ENCODE results near the gene PHPT1. TPM values are rescaled to one million over a fixed set of nuclear protein-coding genes. Genes with fewer than 3 reads are reported as not detected.
"Not testable (repeated sequence)": the region's sequence is repeated elsewhere in the genome, so short reads cannot be mapped to it uniquely, and the experiment has no call there.

PHPT1 gene
- total RNA-seq, 4 donors from 2014 or later: 42.6 to 71.0 (median 66.7) TPM

DNA sequence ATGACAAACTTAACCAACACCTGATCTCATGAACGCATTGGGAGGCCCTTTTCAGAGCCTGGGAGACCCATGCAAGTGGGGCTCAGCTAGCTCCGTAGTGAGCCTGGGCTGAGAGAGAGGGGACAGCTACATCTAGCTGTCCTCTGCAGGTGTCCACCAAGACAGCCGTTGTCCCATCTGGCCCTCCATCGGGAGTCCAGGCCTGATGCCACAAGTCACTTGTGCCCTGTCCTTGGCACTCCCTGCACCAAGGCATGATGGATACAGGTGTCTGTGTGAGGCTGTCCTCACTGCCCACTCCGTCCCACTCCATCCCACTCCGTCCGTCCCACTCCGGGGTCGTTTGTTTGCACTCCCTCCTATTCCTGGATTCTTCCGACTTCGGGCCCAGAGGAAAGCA, 19.4 kb downstream of the PHPT1 start:
- WGBS, 2 donors: 92 to 94% methylated on average over 11 of the region's 11 CpGs
- Histone ChIP-seq H3K36me3 (peaks cover 0 to 11% (median under 1%) of the 10 kb centered on the region in 3 donors), H3K27me3 (no peaks in the 10 kb centered on the region), H3K9me3 (no peaks in the 10 kb centered on the region), H3K27ac (no peak overlapping the region), H3K4me3 (no peak overlapping the region), H3K4me1 (peaks cover 3 to 28% (median 15%) of the 10 kb centered on the region in 4 donors)
- TF ChIP-seq, protein P1, sequence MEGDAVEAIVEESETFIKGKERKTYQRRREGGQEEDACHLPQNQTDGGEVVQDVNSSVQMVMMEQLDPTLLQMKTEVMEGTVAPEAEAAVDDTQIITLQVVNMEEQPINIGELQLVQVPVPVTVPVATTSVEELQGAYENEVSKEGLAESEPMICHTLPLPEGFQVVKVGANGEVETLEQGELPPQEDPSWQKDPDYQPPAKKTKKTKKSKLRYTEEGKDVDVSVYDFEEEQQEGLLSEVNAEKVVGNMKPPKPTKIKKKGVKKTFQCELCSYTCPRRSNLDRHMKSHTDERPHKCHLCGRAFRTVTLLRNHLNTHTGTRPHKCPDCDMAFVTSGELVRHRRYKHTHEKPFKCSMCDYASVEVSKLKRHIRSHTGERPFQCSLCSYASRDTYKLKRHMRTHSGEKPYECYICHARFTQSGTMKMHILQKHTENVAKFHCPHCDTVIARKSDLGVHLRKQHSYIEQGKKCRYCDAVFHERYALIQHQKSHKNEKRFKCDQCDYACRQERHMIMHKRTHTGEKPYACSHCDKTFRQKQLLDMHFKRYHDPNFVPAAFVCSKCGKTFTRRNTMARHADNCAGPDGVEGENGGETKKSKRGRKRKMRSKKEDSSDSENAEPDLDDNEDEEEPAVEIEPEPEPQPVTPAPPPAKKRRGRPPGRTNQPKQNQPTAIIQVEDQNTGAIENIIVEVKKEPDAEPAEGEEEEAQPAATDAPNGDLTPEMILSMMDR (IDR thresholded peaks at IDR 0.05): no peak
- no peak for TF ChIP-seq POLR2A (IDR thresholded peaks at IDR 0.05)
- no peak for DNase-seq (ENCODE audit: low spot score in 2 of 2)

DNA sequence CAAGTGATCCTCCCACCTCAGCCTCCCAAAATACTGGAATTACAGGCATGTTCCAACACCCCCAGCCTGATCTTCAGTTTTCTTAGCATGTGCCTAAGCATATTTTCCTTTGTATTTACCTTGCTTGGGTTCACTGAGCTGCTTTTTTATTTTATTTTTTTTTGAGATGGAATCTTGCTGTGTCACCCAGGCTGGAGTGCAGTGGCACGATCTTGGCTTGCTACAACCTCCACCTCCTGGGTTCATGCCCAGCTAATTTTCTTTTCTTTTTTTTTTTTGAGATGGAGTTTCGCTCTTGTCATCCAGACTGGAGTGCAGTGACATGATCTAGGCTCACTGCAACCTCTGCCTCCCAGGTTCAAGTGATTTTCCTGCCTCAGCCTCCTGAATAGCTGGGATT, 20.4 kb downstream of the PHPT1 start:
- not testable (repeated sequence) for H3K27me3 ChIP-seq; H3K9me3 ChIP-seq; H3K36me3 ChIP-seq; DNase-seq (ENCODE audit: low spot score in 2 of 2); H3K4me3 ChIP-seq; H3K27ac ChIP-seq
- H3K4me1 ChIP-seq: peaks cover 3 to 19% (median 11%) of the 10 kb centered on the region in 4 donors
- WGBS, 2 donors: 81 to 87% methylated on average over 2 of the region's 2 CpGs

DNA sequence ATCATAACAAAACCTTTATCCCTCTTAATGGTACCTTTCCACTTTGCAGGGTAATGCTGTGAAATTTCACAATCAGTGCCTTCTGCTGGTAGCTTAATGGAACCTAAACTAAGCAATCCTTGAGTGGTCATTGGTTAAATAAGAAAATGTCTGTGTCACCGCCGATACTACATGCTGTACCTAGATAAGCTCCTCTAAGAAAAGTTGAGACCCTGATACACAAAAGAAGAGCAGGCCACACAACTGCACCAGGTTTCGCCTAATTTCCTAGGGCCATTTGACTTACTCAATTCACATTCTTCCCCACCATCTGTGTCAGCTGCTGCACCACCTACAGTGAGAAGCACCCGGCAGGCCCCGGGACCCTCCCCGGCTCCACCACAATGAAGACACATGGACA, 25.9 kb downstream of the PHPT1 start:
- WGBS, 2 donors: 90 to 93% methylated on average over 6 of the region's 6 CpGs
- no peak for TF ChIP-seq POLR2A (IDR thresholded peaks at IDR 0.05)
- H3K27me3 ChIP-seq: no peaks in the 10 kb centered on the region

DNA sequence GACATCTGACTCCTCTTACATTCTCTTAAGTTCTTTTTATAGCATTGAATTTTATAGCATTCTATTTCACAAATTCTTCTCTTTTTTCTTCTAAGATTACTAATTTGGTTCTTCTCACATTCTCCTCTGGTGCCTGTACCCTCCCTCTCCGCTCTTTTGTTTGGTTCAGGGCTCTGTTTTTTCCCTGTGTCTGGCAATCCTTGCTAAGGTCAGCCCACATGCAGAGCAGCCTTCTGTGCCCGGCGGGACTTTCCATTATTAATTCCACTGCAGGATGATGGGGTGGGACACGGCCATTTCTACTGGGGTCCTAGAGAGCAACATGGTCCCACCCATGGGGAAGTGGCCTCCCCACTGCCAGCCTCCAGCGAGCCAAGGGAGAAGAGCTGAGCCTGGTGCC, 27.3 kb downstream of the PHPT1 start:
- Histone ChIP-seq H3K4me3 (no peak overlapping the region), H3K36me3 (no peaks in the 10 kb centered on the region), H3K27me3 (no peaks in the 10 kb centered on the region), H3K4me1 (peaks cover 0 to 2% (median under 1%) of the 10 kb centered on the region in 4 donors), H3K9me3 (no peaks in the 10 kb centered on the region), H3K27ac (no peak overlapping the region)
- TF ChIP-seq, protein P1 (IDR thresholded peaks at IDR 0.05): no peak
- TF ChIP-seq EP300 (IDR thresholded peaks at IDR 0.05) (no peak), POLR2A (IDR thresholded peaks at IDR 0.05) (no peak)
- WGBS, 2 donors: 67 to 77% methylated on average over 5 of the region's 5 CpGs
- no peak for DNase-seq (ENCODE audit: low spot score in 2 of 2)

More for the DNA sequence above, 25.9 kb downstream of the PHPT1 start:
- H3K36me3 ChIP-seq: no peaks in the 10 kb centered on the region
- H3K4me1 ChIP-seq: no peaks in the 10 kb centered on the region
- no peak overlapping the region for H3K4me3 ChIP-seq
- no peak for DNase-seq (ENCODE audit: low spot score in 2 of 2)
- no peaks in the 10 kb centered on the region for H3K9me3 ChIP-seq
- H3K27ac ChIP-seq: no peak overlapping the region

DNA sequence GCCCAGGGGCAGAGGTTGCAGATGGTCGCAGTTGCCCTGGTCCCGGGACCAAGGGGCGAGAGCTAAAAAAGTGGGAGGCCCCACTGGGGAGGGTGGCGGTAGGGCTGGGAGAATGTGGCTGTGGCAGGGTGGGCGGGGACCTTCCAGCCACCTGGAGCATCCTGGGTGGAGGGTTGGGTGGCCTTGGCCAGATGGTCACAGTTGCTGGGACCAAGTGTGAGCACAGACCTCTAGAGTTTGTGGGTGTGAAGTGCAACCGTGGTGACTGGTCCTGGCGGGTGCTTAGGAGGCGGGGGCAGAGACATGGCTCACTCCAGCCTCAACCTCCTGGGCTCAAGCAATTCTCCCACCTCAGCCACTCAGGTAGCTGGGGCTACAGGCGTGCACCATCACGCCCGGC, 31.4 kb downstream of the PHPT1 start:
- 81 to 84% methylated on average over 11 of the region's 11 CpGs for WGBS, 2 donors
- Histone ChIP-seq H3K4me1 (peaks cover 0 to 22% (median 9%) of the 10 kb centered on the region in 4 donors), H3K36me3 (no peaks in the 10 kb centered on the region), H3K27me3 (no peaks in the 10 kb centered on the region), H3K4me3 (no peak overlapping the region), H3K9me3 (no peaks in the 10 kb centered on the region), H3K27ac (no peak overlapping the region)
- no peak for TF ChIP-seq EP300 (IDR thresholded peaks at IDR 0.05)
- TF ChIP-seq, protein P1 (IDR thresholded peaks at IDR 0.05): no peak
- no peak for TF ChIP-seq POLR2A (IDR thresholded peaks at IDR 0.05)
- DNase-seq (ENCODE audit: low spot score in 2 of 2): no peak

DNA sequence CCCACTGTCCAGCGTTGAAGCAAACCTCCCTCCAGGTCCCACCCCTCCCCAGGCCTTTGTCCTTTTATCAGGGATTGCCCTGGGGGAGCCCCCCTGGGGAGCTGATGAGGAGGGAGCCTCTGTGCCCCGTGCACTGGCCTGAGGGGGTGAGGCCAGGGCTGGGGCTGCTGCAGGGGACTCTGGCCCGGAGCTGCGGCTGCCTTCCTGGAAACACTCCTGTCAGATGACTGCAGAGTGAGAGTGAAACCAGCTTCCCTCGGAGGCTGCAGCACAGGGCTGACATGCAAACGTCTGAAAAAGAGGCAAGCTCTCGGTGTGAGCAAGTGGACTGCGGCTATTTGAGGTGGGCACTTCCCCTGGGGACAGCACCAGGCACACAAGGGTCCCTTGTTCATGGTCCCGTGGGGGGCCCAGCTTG, 32.5 kb downstream of the PHPT1 start:
- WGBS, 2 donors: 15 to 17% methylated on average over 8 to 9 of the region's 9 CpGs

More for the DNA sequence above, 32.5 kb downstream of the PHPT1 start:
- Histone ChIP-seq H3K4me3 (peak overlapping the region in 1 of 4 donors; percentile 24), H3K36me3 (no peaks in the 10 kb centered on the region), H3K27me3 (no peaks in the 10 kb centered on the region), H3K27ac (peak overlapping the region in 1 of 4 donors; percentile 51), H3K4me1 (peaks cover 0 to 24% (median 12%) of the 10 kb centered on the region in 4 donors), H3K9me3 (no peaks in the 10 kb centered on the region)
- TF ChIP-seq EP300 (IDR thresholded peaks at IDR 0.05) (no peak), POLR2A (IDR thresholded peaks at IDR 0.05) (no peak)
- TF ChIP-seq, protein P1 (IDR thresholded peaks at IDR 0.05): no peak
- DNase-seq (ENCODE audit: low spot score in 2 of 2): no peak
